K562 (cell line): ENCODE data around the gene ME3. TPM values are rescaled to one million over a fixed set of nuclear protein-coding genes. Genes with fewer than 3 reads are reported as not detected.

Experiments used
- ATAC-seq: fragments of 200-7000 bp; cut with Tn5 transposase; 3 replicates; pipeline ENCODE4 v1.9.1; 2020; ENCODE audit warnings: moderate library complexity
- BruUV-seq: library from RNA; stranded (reverse); fragments of 400-500 nt; replicated peaks from 2 replicates; lab custom pipeline; 2021; lab: Mats Ljungman, UMichigan
- CTCF ChIA-PET: fragments of 300-600 bp; formaldehyde crosslinking; extraction: SDS; loops from one replicate; lab custom pipeline; 2021; ENCODE audit warnings: low intra/inter-chr PET ratio; lab: Yijun Ruan, JAX
- POLR2A ChIA-PET: fragments of 300-600, 350-650 bp; sonication (Branson Sonifier 250); formaldehyde crosslinking; extraction: SDS; loops from one replicate; lab custom pipeline; 2021; ENCODE audit warnings: antibody characterized with exemption, inconsistent platforms; lab: Yijun Ruan, JAX
- DNase-seq, 4 experiments: peaks; one replicate each; pipeline versions ENCODE4 v3.0.0 to v3.0.0-alpha.2; 2011 to 2018; ENCODE audit warnings: low spot score in 3 of 4, mixed read lengths in 3 of 4; ENCODE audit errors: extremely low read depth in 1 of 4
- FAIRE-seq: peaks from 2 replicates; lab custom pipeline; 2011; peaks lifted over from hg19 to GRCh38; lab: Jason Lieb, UNC
- H2AFZ ChIP-seq: 2 replicates; pipeline ENCODE4 v1.6.0; 2011; ENCODE audit warnings: low read depth, low read length, control low read depth, inconsistent platforms
- H3K27ac ChIP-seq: fragments of 200-600 bp; 3 replicates; pipeline ENCODE4 v1.8.0; 2011; ENCODE audit warnings: low read depth, mild to moderate bottlenecking, control low read depth, inconsistent platforms, low read length, moderate library complexity, mixed read lengths; ENCODE audit errors: extremely low read depth
- H3K27me3 ChIP-seq, 2 experiments: fragments of 300-600 bp in 1 of 2; 2 replicates in 1 of 2; 3 replicates in 1 of 2; pipeline versions ENCODE4 v1.6.0 to v1.8.0; 2011; ENCODE audit warnings: inconsistent platforms in 2 of 2, low read length in 2 of 2, mild to moderate bottlenecking in 1 of 2, mixed read lengths in 1 of 2, moderate library complexity in 1 of 2; ENCODE audit not compliant: control insufficient read depth in 2 of 2, insufficient read depth in 2 of 2
- H3K36me3 ChIP-seq: fragments of 300-600 bp; 3 replicates; pipeline ENCODE4 v1.8.0; 2011; ENCODE audit warnings: mild to moderate bottlenecking, low read length, inconsistent platforms; ENCODE audit not compliant: control insufficient read depth, insufficient read depth
- H3K4me1 ChIP-seq, 2 experiments: fragments of 200-600 bp in 1 of 2; replicated peaks in 1 of 2; 2 replicates in 1 of 2; 3 replicates in 1 of 2; pipeline versions ENCODE4 v1.5.1 to v1.8.0; 2011; ENCODE audit warnings: inconsistent platforms in 2 of 2, low read length in 2 of 2, mild to moderate bottlenecking in 1 of 2, mixed read lengths in 1 of 2, moderate library complexity in 1 of 2; ENCODE audit not compliant: control insufficient read depth in 2 of 2, insufficient read depth in 2 of 2
- H3K4me2 ChIP-seq: 2 replicates; pipeline ENCODE4 v1.6.1; 2011; ENCODE audit warnings: low read length, control low read depth, inconsistent platforms, mixed read lengths; ENCODE audit not compliant: insufficient read depth
- H3K4me3 ChIP-seq: fragments of 200-600 bp; sonication (generic), shearing (Covaris generic); 2 replicates; pipeline ENCODE4 v1.5.1; 2016; ENCODE audit warnings: control low read depth, inconsistent platforms
- H3K79me2 ChIP-seq: fragments of 200-600 bp; 3 replicates; pipeline ENCODE4 v1.8.0; 2011; ENCODE audit warnings: low read length, inconsistent platforms; ENCODE audit not compliant: control insufficient read depth, insufficient read depth
- H3K9ac ChIP-seq, 2 experiments: 2 replicates each; pipeline versions ENCODE4 v1.6.0 to v1.6.1; 2011; ENCODE audit warnings: low read depth in 2 of 2, low read length in 2 of 2, control low read depth in 1 of 2, inconsistent platforms in 1 of 2, mild to moderate bottlenecking in 1 of 2, mixed read lengths in 1 of 2; ENCODE audit not compliant: insufficient read depth in 1 of 2
- H3K9me1 ChIP-seq: one replicate; pipeline ENCODE4 v1.6.0; 2011; ENCODE audit warnings: inconsistent platforms, mild to moderate bottlenecking, low read length, moderate library complexity; ENCODE audit not compliant: control insufficient read depth, insufficient read depth
- H3K9me3 ChIP-seq: replicated peaks from 2 replicates; pipeline ENCODE4 v1.5.1; 2011; ENCODE audit warnings: low read depth, low read length, inconsistent platforms; ENCODE audit not compliant: control insufficient read depth, insufficient read depth
- H4K20me1 ChIP-seq: replicated peaks from 2 replicates; pipeline ENCODE4 v1.6.1; 2011; ENCODE audit warnings: low read length, inconsistent platforms, mixed read lengths; ENCODE audit not compliant: control insufficient read depth, insufficient read depth
- ARID1B ChIP-seq: fragments of 450-650 bp; IDR thresholded peaks from 2 replicates; pipeline ENCODE4 v1.6.1; 2016; ENCODE audit warnings: antibody characterized with exemption, mild to moderate bottlenecking, inconsistent platforms
- CBFA2T2 ChIP-seq: fragments of 450-650 bp; conservative IDR thresholded peaks from 2 replicates; pipeline ENCODE4 v1.6.1; 2017; ENCODE audit warnings: mild to moderate bottlenecking
- CBFA2T3 ChIP-seq: fragments of 450-650 bp; IDR thresholded peaks from 2 replicates; pipeline ENCODE4 v1.6.1; 2017
- EP300 ChIP-seq: IDR thresholded peaks from 2 replicates; pipeline ENCODE4 v1.6.1; 2012; ENCODE audit warnings: low read length, improper control_type of control experiment
- FOSL1 ChIP-seq: fragments of 200-800 bp; sonication (Bioruptor generic); conservative IDR thresholded peaks from 2 replicates; pipeline ENCODE4 v1.6.1; 2016; ENCODE audit warnings: missing genetic modification characterization, missing compliant biosample characterization
- FOXA3 ChIP-seq, 2 experiments: fragments of 450-650 bp in 1 of 2; sonication (generic) in 1 of 2; formaldehyde crosslinking; IDR thresholded peaks in 1 of 2; conservative IDR thresholded peaks in 1 of 2; 2 replicates each; pipeline versions ENCODE4 v1.4.0 to v1.8.0; 2020 to 2022; ENCODE audit warnings: mild to moderate bottlenecking in 2 of 2, missing genetic modification reagents in 1 of 2
- GATA2 ChIP-seq: sonication (generic); formaldehyde crosslinking; IDR thresholded peaks from 2 replicates; pipeline ENCODE4 v1.4.0; 2020; ENCODE audit warnings: mild to moderate bottlenecking, missing genetic modification reagents
- HNRNPLL ChIP-seq: fragments of 200-400 bp; formaldehyde crosslinking; IDR thresholded peaks from 2 replicates; pipeline ENCODE4 v1.6.1; 2017; ENCODE audit warnings: low read length, low read depth, mild to moderate bottlenecking; ENCODE audit not compliant: poor library complexity, severe bottlenecking
- MTA2 ChIP-seq: fragments of 450-650 bp; IDR thresholded peaks from 2 replicates; pipeline ENCODE4 v1.6.1; 2016; ENCODE audit warnings: low read depth
- NCOR1 ChIP-seq: fragments of 450-650 bp; IDR thresholded peaks from 2 replicates; pipeline ENCODE4 v1.6.1; 2016; ENCODE audit warnings: mild to moderate bottlenecking, moderate library complexity
- SMARCA4 ChIP-seq: fragments of 450-650 bp; IDR thresholded peaks from 2 replicates; pipeline ENCODE4 v1.6.1; 2016
- TAL1 ChIP-seq: fragments of 450-650 bp; IDR thresholded peaks from 2 replicates; pipeline ENCODE4 v1.6.1; 2016; ENCODE audit warnings: mild to moderate bottlenecking
- TCF3 ChIP-seq: sonication (generic); formaldehyde crosslinking; IDR thresholded peaks from 2 replicates; pipeline ENCODE4 v1.4.0; 2020; ENCODE audit warnings: mild to moderate bottlenecking, missing genetic modification reagents
- ZFP30 ChIP-seq: fragments of 250-450 bp; sonication (Bioruptor Pico); IDR thresholded peaks from 2 replicates; pipeline ENCODE4 v1.8.0; 2022; ENCODE audit warnings: moderate library complexity, mild to moderate bottlenecking, inconsistent platforms, borderline replicate concordance
- WGBS: fragments of 100-300 bp; shearing (Covaris generic); methylation state at CpG from one replicate; pipeline ENCODE4 v1.1.6; 2016; ENCODE audit warnings: low coverage, mixed read lengths; ENCODE audit not compliant: insufficient coverage; ENCODE audit errors: missing lambda C conversion rate; 5-methylcytosine and 5-hydroxymethylcytosine counted together
- in situ Hi-C: fragments of 300-500 bp; cut with MboI; formaldehyde crosslinking; loops from 4 replicates; pipeline ENCODE4 v1.15.0; 2018; ENCODE audit warnings: inconsistent platforms, mixed read lengths
- intact Hi-C: fragments of 100-400 bp; cut with micrococcal nuclease; formaldehyde crosslinking; loops from 2 replicates; pipeline ENCODE4 v1.14.2; 2022
- polyA plus RNA-seq, 8 experiments: library from polyadenylated mRNA; depleted of rRNA in 4 of 8; stranded (reverse) in 5 of 8; unstranded in 3 of 8; fragments of >200 nt; fragmentation: Nextera tagmentation in 2 of 8; fragmentation: Illumina TruSeq in 1 of 8; extraction: Ambion mirVana in 2 of 8; extraction: Trizol in 1 of 8; gene quantifications; 2 replicates each; pipeline versions ENCODE4 v1.2.1 to v1.2.3, GENCODE V29; 2011 to 2014; ENCODE audit warnings: inconsistent platforms in 1 of 8, missing spikeins in 1 of 8
- total RNA-seq, 7 experiments: library from RNA; depleted of rRNA in 6 of 7; stranded (reverse); fragments of >200 nt in 6 of 7; fragmentation: Illumina TruSeq in 2 of 7; extraction: Trizol in 2 of 7; gene quantifications; 2 replicates each; pipeline versions ENCODE4 v1.2.1 to v1.2.3, GENCODE V29; 2011 to 2021; ENCODE audit warnings: low replicate concordance in 1 of 7
- TF ChIP-seq, protein P1 (sequence below): fragments of 250-450 bp; sonication (Bioruptor Pico); IDR thresholded peaks from 2 replicates; pipeline ENCODE4 v1.5.0; 2020; ENCODE audit warnings: mild to moderate bottlenecking

The ME3 gene
- total and polyA plus RNA-seq, 9 of the 15 experiments (the other 6 are each of a cell fraction or from before 2014, with no cell fraction given), result not detected

DNA sequence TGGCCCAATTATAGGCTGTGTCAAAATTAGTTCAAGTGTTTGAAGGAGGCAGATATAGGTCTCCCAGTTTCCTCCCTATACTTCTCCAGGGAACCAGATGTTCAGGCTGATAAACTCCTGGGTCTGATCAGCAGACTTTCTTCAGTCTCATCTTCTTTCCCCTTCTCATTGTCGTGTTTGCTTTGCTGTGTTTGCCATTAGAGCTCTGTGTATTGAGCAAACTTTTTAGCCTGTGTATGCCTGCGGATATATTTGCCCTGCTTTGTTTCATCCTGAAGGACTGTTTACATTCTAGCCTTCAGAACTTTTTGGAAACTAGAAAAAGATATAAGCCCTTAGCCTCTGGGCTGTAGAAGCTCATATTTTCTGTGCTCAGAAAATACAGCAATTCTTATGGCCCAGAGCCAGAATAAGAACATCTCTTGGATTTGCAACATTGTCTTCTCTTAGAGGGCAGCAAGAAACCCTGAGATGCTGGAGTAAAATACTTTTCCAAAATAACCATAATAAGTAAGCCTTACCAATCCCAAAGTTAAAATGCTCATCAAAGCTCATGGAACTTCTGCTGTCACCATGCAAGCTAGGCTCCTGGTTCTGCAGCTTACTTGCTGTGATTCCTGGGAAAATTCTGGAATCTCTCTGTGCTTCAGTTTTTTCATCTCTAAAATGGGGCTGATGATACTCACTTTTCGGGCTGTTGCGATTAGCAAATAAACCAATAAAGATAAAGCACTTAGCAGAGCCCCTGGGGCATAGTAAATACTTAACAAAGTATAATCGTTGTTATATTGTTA, 34.1 kb upstream of the ME3 start:
- in situ Hi-C loops (no loop called here), intact Hi-C loops (no loop called here)
- FAIRE-seq, result no peak
- WGBS, result 0% methylated on average over 5 of the region's 5 CpGs
- H2AFZ ChIP-seq, result no peak overlapping the region
- no peak overlapping the region; the same call in 1 of the 2 replicates for H3K4me2 ChIP-seq
- H3K36me3 ChIP-seq, result no peaks in the 10 kb centered on the region
- no peaks in the 10 kb centered on the region for H3K79me2 ChIP-seq
- ATAC-seq, result no peak
- H3K27ac ChIP-seq, result no peak overlapping the region
- TF ChIP-seq TAL1, result peak; percentile 55
- peak; percentile 43 for TF ChIP-seq CBFA2T2
- peak; percentile 46; the same call in 1 of the 2 replicates for TF ChIP-seq MTA2
- 0 out of 2 replicates have a peak, but pooled peaks have one; percentile 29 for TF ChIP-seq FOSL1 (tag)
- TF ChIP-seq, protein P1, sequence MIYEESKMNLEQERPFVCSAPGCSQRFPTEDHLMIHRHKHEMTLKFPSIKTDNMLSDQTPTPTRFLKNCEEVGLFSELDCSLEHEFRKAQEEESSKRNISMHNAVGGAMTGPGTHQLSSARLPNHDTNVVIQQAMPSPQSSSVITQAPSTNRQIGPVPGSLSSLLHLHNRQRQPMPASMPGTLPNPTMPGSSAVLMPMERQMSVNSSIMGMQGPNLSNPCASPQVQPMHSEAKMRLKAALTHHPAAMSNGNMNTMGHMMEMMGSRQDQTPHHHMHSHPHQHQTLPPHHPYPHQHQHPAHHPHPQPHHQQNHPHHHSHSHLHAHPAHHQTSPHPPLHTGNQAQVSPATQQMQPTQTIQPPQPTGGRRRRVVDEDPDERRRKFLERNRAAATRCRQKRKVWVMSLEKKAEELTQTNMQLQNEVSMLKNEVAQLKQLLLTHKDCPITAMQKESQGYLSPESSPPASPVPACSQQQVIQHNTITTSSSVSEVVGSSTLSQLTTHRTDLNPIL (CRISPR knock-in tag), result no peak
- TF ChIP-seq EP300, result peak; percentile 20; the same call in 1 of the 2 replicates
- 0 out of 2 replicates have a peak, but pooled peaks have one; percentile 31 for TF ChIP-seq SMARCA4
- TF ChIP-seq HNRNPLL, result no peak
- peak; percentile 68 for TF ChIP-seq ARID1B
- peak in 1 of 2 experiments; percentile 17; a peak in 1 of 4 replicates for TF ChIP-seq FOXA3 (CRISPR knock-in tag; conservative IDR thresholded peaks at IDR 0.05 in 1 of 2, IDR thresholded peaks at IDR 0.05 in 1 of 2)
- TF ChIP-seq ZFP30 (CRISPR knock-in tag), result no peak
- peak; percentile 60 for TF ChIP-seq CBFA2T3
- TF ChIP-seq GATA2 (CRISPR knock-in tag), result peak; percentile 40; the same call in 1 of the 2 replicates
- peak; percentile 21; the same call in 1 of the 2 replicates for TF ChIP-seq NCOR1
- TF ChIP-seq TCF3 (CRISPR knock-in tag), result peak; percentile 49
- peak in 2 of 4 experiments; percentile 8 to 42 for DNase-seq
- peaks cover 0 to 7% of the 10 kb centered on the region in 2 experiments; a peak in 2 of 5 replicates for H3K4me1 ChIP-seq
- ChIA-PET CTCF (no interaction called here), POLR2A (interaction anchor here (0.7 to 1.5 kb wide), 2 partner anchors 14 to 1638 kb away, joined by 3 to 5 read pairs; no protein-coding TSS in a partner anchor)
- H3K27me3 ChIP-seq, result no peaks in the 10 kb centered on the region
- H3K9me1 ChIP-seq, result no peaks in the 10 kb centered on the region
- no TSS peak for BruUV-seq
- H3K9ac ChIP-seq, result no peak overlapping the region
- no peak overlapping the region for H3K4me3 ChIP-seq
- no peaks in the 10 kb centered on the region for H4K20me1 ChIP-seq
- H3K9me3 ChIP-seq, result no peaks in the 10 kb centered on the region
